ENCODE measurements around the gene ATXN3. TPM values are rescaled to one million over a fixed set of nuclear protein-coding genes. Genes with fewer than 3 reads are reported as not detected.

ATXN3 gene
- total RNA-seq = 36.0 TPM

DNA sequence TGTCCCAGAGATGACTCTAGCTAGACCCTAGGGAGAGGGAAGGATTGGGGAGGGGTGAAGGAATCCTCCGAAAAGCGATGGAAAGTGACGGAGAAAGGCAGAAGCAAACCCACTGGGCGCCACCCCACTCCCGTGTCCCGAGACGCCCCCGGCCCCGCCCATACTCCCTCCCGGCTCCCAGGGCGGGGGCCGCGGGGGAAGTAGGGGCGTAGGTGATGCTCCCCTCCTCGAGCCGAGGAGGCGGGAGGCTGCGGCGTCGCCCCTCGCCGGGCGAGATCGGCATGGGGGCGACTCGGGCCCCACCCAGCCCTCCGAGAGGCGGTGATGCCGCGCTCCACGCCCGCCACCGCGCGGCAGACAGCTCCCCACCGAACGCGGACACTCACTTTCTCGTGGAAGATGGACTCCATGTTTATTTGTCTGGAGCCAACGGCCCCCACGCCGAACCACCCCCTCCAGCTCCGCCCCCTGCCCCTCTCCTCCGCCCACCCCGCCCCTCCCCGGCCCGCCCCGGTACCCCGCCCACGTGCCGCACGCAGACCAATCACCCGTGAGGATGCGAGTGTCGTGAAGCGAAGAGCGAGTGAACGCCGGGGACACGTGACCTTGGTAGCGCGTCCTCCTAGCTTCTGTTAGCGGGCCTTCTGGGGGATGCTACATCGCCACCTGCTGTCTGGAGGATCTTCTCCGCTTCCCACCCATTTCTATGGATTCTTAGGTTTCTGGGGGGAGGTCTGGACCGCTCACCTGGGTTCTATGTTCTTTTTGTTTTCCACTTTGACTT, at the start of gene ATXN3:
Gene ATXN3, minus strand, starts transcription at position 440 of the 784 bp plus-strand sequence. Its CDS starts 30 bp downstream, at position 410.

DNA sequence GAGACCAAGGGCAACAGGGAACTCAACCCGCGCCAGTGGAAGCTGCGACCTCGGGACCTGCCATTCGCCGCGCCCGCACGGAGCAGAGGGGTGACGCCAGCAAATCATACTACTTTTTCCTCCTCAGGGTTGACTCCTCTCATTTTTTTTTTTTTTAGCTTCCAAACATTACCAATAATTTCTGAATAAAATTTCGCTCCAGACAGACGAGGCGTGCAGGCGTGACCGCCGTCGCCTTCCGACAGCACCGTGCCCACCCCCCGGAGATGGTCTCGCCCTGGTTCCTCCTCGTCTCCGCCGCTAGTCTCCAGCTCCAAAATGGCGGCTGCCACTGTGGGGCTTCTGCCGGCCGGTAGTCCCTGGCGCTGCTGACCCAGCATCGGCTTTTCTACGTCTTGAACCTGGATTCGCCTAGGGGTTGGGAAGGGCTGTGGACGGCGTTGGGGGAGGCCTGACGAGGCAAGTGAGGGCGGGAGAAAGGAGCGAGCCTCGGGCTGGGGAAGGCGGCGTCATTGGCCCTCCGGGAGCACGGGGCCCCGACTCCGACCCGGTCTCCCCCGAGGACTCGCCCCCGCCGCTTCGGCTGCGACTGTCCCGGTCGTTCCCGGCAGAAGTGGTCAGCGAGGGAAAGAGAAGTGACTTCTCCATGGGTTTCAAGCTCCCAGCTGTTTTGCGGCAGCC, 15.4 kb upstream of the ATXN3 start, which contains the start of the genes CPSF2 and NDUFB1:
Gene CPSF2, plus strand, starts transcription at position 300 of the 681 bp plus-strand sequence. CDS start 9,016 bp downstream, outside the sequence.
Gene NDUFB1, minus strand, starts transcription at position 37 of the 681 bp plus-strand sequence. CDS start 4,069 bp downstream, outside the sequence.

DNA sequence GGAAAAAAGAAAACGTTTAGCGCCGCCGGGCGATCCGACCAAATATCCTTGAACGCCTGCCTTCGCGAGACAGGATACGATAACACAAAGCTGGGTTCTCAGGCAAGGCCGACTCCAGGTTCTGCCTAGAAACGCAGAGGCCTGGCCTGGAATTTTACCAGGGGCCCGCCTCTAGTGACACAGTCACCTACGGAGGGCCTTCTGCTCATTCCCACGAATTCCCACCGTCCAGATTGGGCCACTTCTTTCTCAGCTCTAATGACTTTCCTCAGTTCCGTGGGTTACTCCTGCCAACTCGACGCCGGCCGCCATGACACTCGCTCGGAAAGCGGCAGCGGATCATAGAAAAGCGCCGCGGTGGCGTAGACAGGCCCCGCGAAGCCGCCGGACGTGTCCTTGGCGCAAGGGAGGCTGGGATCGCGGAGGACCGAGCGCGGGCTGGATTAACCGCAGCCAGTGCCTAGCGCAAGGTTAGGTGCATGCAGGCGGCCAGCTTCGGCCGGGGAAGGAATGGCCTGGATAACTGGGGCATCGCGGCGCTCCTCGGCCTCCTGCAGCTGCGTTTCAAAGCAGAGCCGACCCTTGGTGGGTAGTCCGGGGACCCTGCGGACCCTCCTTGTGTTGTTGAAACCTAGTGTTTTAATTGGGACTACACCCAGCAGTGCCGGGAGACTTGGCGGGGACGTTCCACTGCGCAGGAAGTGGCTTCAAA, 66.5 kb downstream of the ATXN3 start, which contains the start of gene TRIP11:
Gene TRIP11, minus strand, starts transcription at position 341 of the 712 bp plus-strand sequence. CDS start 374 bp downstream, outside the sequence.

Other genes starting within 250 kb of the ATXN3 start
- gene TC2N, start 239.0 kb downstream of the ATXN3 start, total RNA-seq = 5.6 TPM
- gene FBLN5, start 158.9 kb downstream of the ATXN3 start, total RNA-seq = 1.6 TPM
- 39.4 TPM for gene TRIP11, start 66.5 kb downstream of the ATXN3 start, total RNA-seq
- gene NDUFB1, start 15.1 kb upstream of the ATXN3 start, total RNA-seq = 165 TPM
- gene CPSF2, start 15.4 kb upstream of the ATXN3 start, total RNA-seq = 21.9 TPM
- 0.63 TPM for gene SLC24A4, start 216.6 kb upstream of the ATXN3 start, total RNA-seq

Measured in parietal lobe (tissue), 1 donor.